CD14-positive monocyte (primary cell): ENCODE measurements around the gene NSD1. TPM values are rescaled to one million over a fixed set of nuclear protein-coding genes. Genes with fewer than 3 reads are reported as not detected.

ENCODE experiments used
- DNase-seq, 3 donors: peaks; one replicate each; pipeline ENCODE4 v3.0.0-alpha.2; 2011 to 2022
- H2AFZ ChIP-seq: 2 replicates; pipeline ENCODE4 v1.6.0; 2012; ENCODE audit warnings: mild to moderate bottlenecking, low read depth, low read length, inconsistent platforms; ENCODE audit not compliant: insufficient read depth, poor library complexity, severe bottlenecking
- H3K27ac ChIP-seq, 2 donors: 1 replicate in 1 of 2; 2 replicates in 1 of 2; pipeline ENCODE4 v1.5.1; 2012 to 2013; ENCODE audit warnings: low read length in 2 of 2, control low read depth in 1 of 2, inconsistent platforms in 1 of 2, low read depth in 1 of 2, mild to moderate bottlenecking in 1 of 2
- H3K27me3 ChIP-seq, 2 donors: one replicate each; pipeline versions ENCODE4 v1.6.0 to v1.6.1; 2011 to 2013; ENCODE audit warnings: low read length in 2 of 2; ENCODE audit not compliant: control insufficient read depth in 2 of 2, insufficient read depth in 2 of 2
- H3K36me3 ChIP-seq, 2 donors: replicated peaks in 1 of 2; 1 replicate in 1 of 2; 2 replicates in 1 of 2; pipeline versions ENCODE4 v1.5.1 to v1.6.1; 2012 to 2013; ENCODE audit warnings: low read length in 2 of 2, control low read depth in 1 of 2, inconsistent platforms in 1 of 2, mild to moderate bottlenecking in 1 of 2; ENCODE audit not compliant: insufficient read depth in 2 of 2, control insufficient read depth in 1 of 2
- H3K4me1 ChIP-seq, 2 donors: 1 replicate in 1 of 2; 2 replicates in 1 of 2; pipeline versions ENCODE4 v1.5.1 to v1.6.1; 2012 to 2013; ENCODE audit warnings: low read length in 2 of 2, control low read depth in 1 of 2, inconsistent platforms in 1 of 2, mild to moderate bottlenecking in 1 of 2, moderate library complexity in 1 of 2; ENCODE audit not compliant: insufficient read depth in 2 of 2, control insufficient read depth in 1 of 2
- H3K4me2 ChIP-seq: replicated peaks from 2 replicates; pipeline ENCODE3; 2012; ENCODE audit warnings: low read length, moderate library complexity, mild to moderate bottlenecking; ENCODE audit not compliant: poor library complexity, severe bottlenecking; ENCODE audit errors: extremely low read depth
- H3K4me3 ChIP-seq, 3 experiments: fragments of 200-600 bp in 1 of 3; sonication (generic) in 1 of 3; replicated peaks in 1 of 3; 1 replicate in 2 of 3; 2 replicates in 1 of 3; pipeline ENCODE4 v1.5.1; 2011 to 2013; ENCODE audit warnings: low read length in 3 of 3, mild to moderate bottlenecking in 3 of 3, control low read depth in 2 of 3, low read depth in 2 of 3, inconsistent platforms in 1 of 3, moderate library complexity in 1 of 3
- H3K79me2 ChIP-seq: 2 replicates; pipeline ENCODE4 v1.6.0; 2012; ENCODE audit warnings: mild to moderate bottlenecking, control low read depth, inconsistent platforms, low read length, moderate library complexity; ENCODE audit not compliant: insufficient read depth
- H3K9ac ChIP-seq: 2 replicates; pipeline ENCODE4 v1.6.0; 2017; ENCODE audit warnings: low read length, mild to moderate bottlenecking; ENCODE audit not compliant: insufficient read depth, poor library complexity, severe bottlenecking
- H3K9me3 ChIP-seq, 2 donors: replicated peaks in 1 of 2; 1 replicate in 1 of 2; 2 replicates in 1 of 2; pipeline versions ENCODE4 v1.5.1 to v1.6.1; 2012 to 2013; ENCODE audit warnings: low read length in 2 of 2, control low read depth in 1 of 2; ENCODE audit not compliant: control insufficient read depth in 1 of 2, insufficient read depth in 1 of 2
- H4K20me1 ChIP-seq: 2 replicates; pipeline ENCODE4 v1.6.0; 2012; ENCODE audit warnings: mild to moderate bottlenecking, low read length, control low read depth, moderate library complexity; ENCODE audit not compliant: insufficient read depth
- H3K27ac Mint-ChIP-seq, 7 donors: one replicate each; pipeline ENCODE4 v1.8.0; 2020; ENCODE audit warnings: mild to moderate bottlenecking in 7 of 7, mixed read lengths in 7 of 7, moderate library complexity in 6 of 7, inconsistent platforms in 2 of 7
- H3K27me3 Mint-ChIP-seq, 3 donors: one replicate each; pipeline ENCODE4 v1.8.0; 2021 to 2022; ENCODE audit warnings: low read depth in 3 of 3, mild to moderate bottlenecking in 3 of 3, mixed read lengths in 3 of 3, moderate library complexity in 3 of 3, inconsistent platforms in 1 of 3
- H3K36me3 Mint-ChIP-seq, 2 donors: one replicate each; pipeline ENCODE4 v1.8.0; 2020; ENCODE audit warnings: mixed read lengths in 2 of 2, inconsistent platforms in 1 of 2, mild to moderate bottlenecking in 1 of 2
- H3K4me1 Mint-ChIP-seq: one replicate; pipeline ENCODE4 v1.8.0; 2020; ENCODE audit warnings: mild to moderate bottlenecking, mixed read lengths
- H3K4me3 Mint-ChIP-seq, 2 donors: one replicate each; pipeline ENCODE4 v1.8.0; 2020; ENCODE audit warnings: mild to moderate bottlenecking in 2 of 2, mixed read lengths in 2 of 2, moderate library complexity in 1 of 2
- H3K9me3 Mint-ChIP-seq, 7 donors: one replicate each; pipeline ENCODE4 v1.8.0; 2020 to 2022; ENCODE audit warnings: mixed read lengths in 7 of 7, mild to moderate bottlenecking in 6 of 7, moderate library complexity in 6 of 7, inconsistent platforms in 2 of 7
- CTCF ChIP-seq: fragments of 200-600 bp; IDR thresholded peaks from one replicate; pipeline ENCODE4 v1.8.0; 2022; ENCODE audit warnings: antibody characterized with exemption, mild to moderate bottlenecking
- WGBS: methylation state at CpG from one replicate; pipeline ENCODE4 v1.1.5; 2013; ENCODE audit warnings: missing lambda C conversion rate; ENCODE audit not compliant: insufficient coverage; 5-methylcytosine and 5-hydroxymethylcytosine counted together
- intact Hi-C, 2 donors: fragments of 100-400 bp; cut with micrococcal nuclease; formaldehyde crosslinking; loops; one replicate each; pipeline versions ENCODE4 v1.15.0 to v1.15.1; 2023
- polyA plus RNA-seq, 3 donors: library from polyadenylated mRNA; depleted of rRNA in 1 of 3; unstranded in 2 of 3; stranded (reverse) in 1 of 3; fragments of 300-500 nt in 2 of 3; fragments of >200 nt in 1 of 3; fragmentation: Illumina TruSeq in 2 of 3; gene quantifications; 1 replicate in 2 of 3; 2 replicates in 1 of 3; pipeline ENCODE4 v1.2.3, GENCODE V29; 2012 to 2021

Gene NSD1
- polyA plus RNA-seq, 3 donors = 12.6 to 31.9 (median 19.0) TPM

DNA sequence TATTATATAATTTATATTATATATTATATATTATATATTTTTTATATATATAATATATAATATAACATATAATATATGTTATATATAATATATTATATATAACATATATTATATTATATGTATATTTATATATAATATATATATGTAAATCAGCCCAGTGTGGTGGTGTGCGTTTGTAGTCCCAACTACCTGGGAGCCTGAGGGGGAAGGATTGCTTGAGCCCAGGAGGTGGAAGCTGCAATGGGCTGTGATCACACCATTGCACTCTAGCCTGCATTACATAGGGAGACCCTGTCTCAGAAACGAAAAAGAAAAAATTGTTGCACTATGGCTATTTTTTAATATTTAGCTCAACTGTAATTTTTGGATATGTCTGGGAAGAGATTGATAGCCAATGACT is 52.4 kb downstream of the NSD1 start:
- Mint-ChIP-seq H3K9me3 (no peaks in the 10 kb centered on the region), H3K36me3 (peaks cover 19 to 40% of the 10 kb centered on the region in 2 donors), H3K27ac (no peak overlapping the region), H3K4me3 (no peak overlapping the region), H3K27me3 (peaks cover 0 to 1% (median 0%) of the 10 kb centered on the region in 3 donors), H3K4me1 (peaks cover 16% of the 10 kb centered on the region)
- no peak for DNase-seq
- Histone ChIP-seq H3K4me1 (peaks cover 0 to 20% of the 10 kb centered on the region in 2 donors), H3K9ac (no peak overlapping the region), H2AFZ (no peak overlapping the region), H3K27ac (no peak overlapping the region), H3K36me3 (peaks cover 21 to 40% of the 10 kb centered on the region in 2 donors), H3K9me3 (no peaks in the 10 kb centered on the region), H4K20me1 (peaks cover 95% of the 10 kb centered on the region), H3K79me2 (peaks cover 92% of the 10 kb centered on the region), H3K27me3 (no peaks in the 10 kb centered on the region), H3K4me2 (no peak overlapping the region), H3K4me3 (no peak overlapping the region)
- TF ChIP-seq CTCF = no peak
- no CpG with 5 or more reads among the region's 2 CpGs for WGBS
- intact Hi-C loops = no loop called here

DNA sequence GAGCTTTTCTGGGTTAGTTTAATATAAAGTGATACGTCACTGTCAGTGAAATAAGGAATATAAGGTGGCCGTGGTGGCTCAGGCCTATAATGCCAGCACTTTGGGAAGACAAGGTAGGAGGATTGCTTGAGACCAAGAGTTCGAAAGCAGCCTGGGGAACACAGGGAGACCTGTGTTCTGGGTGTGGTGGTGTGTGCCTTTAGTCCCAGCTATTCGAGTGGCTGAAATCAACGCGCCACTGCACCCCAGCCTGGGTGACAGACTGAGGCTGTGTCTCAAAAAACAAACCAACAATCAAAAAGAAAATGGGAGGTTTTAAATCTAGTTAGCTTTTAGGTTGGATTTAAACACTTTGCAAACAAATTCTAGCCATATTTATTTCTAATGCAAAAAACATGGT is 53.1 kb downstream of the NSD1 start:
- Mint-ChIP-seq H3K27me3 (peaks cover 0 to 1% (median 0%) of the 10 kb centered on the region in 3 donors), H3K9me3 (no peaks in the 10 kb centered on the region), H3K4me1 (peaks cover 14% of the 10 kb centered on the region), H3K36me3 (peaks cover 14 to 39% of the 10 kb centered on the region in 2 donors), H3K27ac (peak overlapping the region in 3 of 7 donors; percentile 1 to 74 (median 25)), H3K4me3 (no peak overlapping the region)
- Histone ChIP-seq H3K36me3 (peaks cover 19 to 37% of the 10 kb centered on the region in 2 donors), H3K4me2 (no peak overlapping the region), H3K9ac (no peak overlapping the region), H3K4me1 (peaks cover 0 to 20% of the 10 kb centered on the region in 2 donors), H3K79me2 (peaks cover 89% of the 10 kb centered on the region), H4K20me1 (peaks cover 95% of the 10 kb centered on the region), H3K9me3 (no peaks in the 10 kb centered on the region), H3K4me3 (no peak overlapping the region), H3K27me3 (no peaks in the 10 kb centered on the region), H2AFZ (no peak overlapping the region), H3K27ac (no peak overlapping the region)
- TF ChIP-seq CTCF = no peak
- no peak for DNase-seq
- intact Hi-C loops = no loop called here
- WGBS = 96% methylated on average over 3 of the region's 6 CpGs
